GM18508 (cell line): ENCODE data around the gene RASSF7.

Source experiments
- ATAC-seq: cut with Tn5 transposase; IDR thresholded peaks from one replicate; pipeline ENCODE4 v1.9.1; 2021; ENCODE audit warnings: moderate number of reproducible peaks; ENCODE audit not compliant: insufficient read depth, unreplicated experiment

The RASSF7 gene

GRCh38 chr11:532527-532985, 28.2 kb upstream of the RASSF7 start:
- no peak for ATAC-seq

GRCh38 chr11:532986-533585, 27.7 kb upstream of the RASSF7 start:
- ATAC-seq: no peak

GRCh38 chr11:533586-534395, 27.0 kb upstream of the RASSF7 start:
- ATAC-seq: no peak

- no peak for ATAC-seq
Measured at GRCh38 chr11:534396-535209, 26.2 kb upstream of the RASSF7 start.

GRCh38 chr11:535210-535518, 25.6 kb upstream of the RASSF7 start:
- no peak for ATAC-seq

GRCh38 chr11:535519-536454, 25.0 kb upstream of the RASSF7 start, which contains the start of gene HRAS:
Gene HRAS, minus strand, starts transcription at chr11:535576.
- ATAC-seq: no peak

GRCh38 chr11:536841-537621, 23.7 kb upstream of the RASSF7 start, which contains the start of gene LRRC56:
Gene LRRC56, plus strand, starts transcription at chr11:537527. Its CDS starts 3,158 bp downstream, at chr11:540685.
- ATAC-seq: peak; percentile 33

- ATAC-seq: no peak
Measured at GRCh38 chr11:537622-538430, 22.9 kb upstream of the RASSF7 start.

GRCh38 chr11:538431-539051, 22.2 kb upstream of the RASSF7 start:
- no peak for ATAC-seq

GRCh38 chr11:539971-540481, 20.7 kb upstream of the RASSF7 start:
- no peak for ATAC-seq

GRCh38 chr11:540583-541432, 20.0 kb upstream of the RASSF7 start:
- ATAC-seq: no peak

- ATAC-seq: no peak
Measured at GRCh38 chr11:541433-541885, 19.3 kb upstream of the RASSF7 start.

GRCh38 chr11:544817-545166, 16.0 kb upstream of the RASSF7 start:
- ATAC-seq: no peak

- no peak for ATAC-seq
Measured at GRCh38 chr11:545171-545570, 15.6 kb upstream of the RASSF7 start.

- no peak for ATAC-seq
Measured at GRCh38 chr11:548700-549603, 11.8 kb upstream of the RASSF7 start.
